Activated T-helper 1 cell treated with anti-CD3 and anti-CD28 coated beads, Interleukin-12 subunit alpha, Interleukin-12 subunit beta, Interleukin-2, Interleukin-4 antibody, amounts not matched to agents 30 ng/mL and 10 ng/mL and 1 ng/mL, durations not matched to agents 14 hours and 24 hours and 36 hours (primary cell): ENCODE measurements around the gene RSF1. TPM values are rescaled to one million over a fixed set of nuclear protein-coding genes. Genes with fewer than 3 reads are reported as not detected.
"Not testable (repeated sequence)": the region's sequence is repeated elsewhere in the genome, so short reads cannot be mapped to it uniquely, and the experiment has no call there.

Source experiments
- DNase-seq: peaks from one replicate; pipeline ENCODE4 v3.0.0; 2021; ENCODE audit warnings: low spot score
- H3K27ac Mint-ChIP-seq: one replicate; pipeline ENCODE4 v1.8.0; 2021; ENCODE audit warnings: mild to moderate bottlenecking, mixed read lengths
- H3K27me3 Mint-ChIP-seq: one replicate; pipeline ENCODE4 v1.8.0; 2022; ENCODE audit warnings: mild to moderate bottlenecking, moderate library complexity, mixed read lengths; ENCODE audit not compliant: insufficient read depth
- H3K36me3 Mint-ChIP-seq: one replicate; pipeline ENCODE4 v1.8.0; 2021; ENCODE audit warnings: low read depth, mixed read lengths
- H3K4me1 Mint-ChIP-seq: one replicate; pipeline ENCODE4 v1.8.0; 2021; ENCODE audit warnings: low read depth, mixed read lengths
- H3K4me3 Mint-ChIP-seq: one replicate; pipeline ENCODE4 v1.8.0; 2021; ENCODE audit warnings: mild to moderate bottlenecking, moderate library complexity, mixed read lengths
- H3K9me3 Mint-ChIP-seq: one replicate; pipeline ENCODE4 v1.8.0; 2021; ENCODE audit warnings: mixed read lengths
- intact Hi-C: fragments of 100-400 bp; cut with micrococcal nuclease; formaldehyde crosslinking; loops from one replicate; pipeline ENCODE4 v1.15.1; 2024
- total RNA-seq: library from RNA; stranded (reverse); gene quantifications from 2 replicates; pipeline ENCODE4 v1.2.3, GENCODE V29; 2022

The RSF1 gene
- total RNA-seq, 1 donor from 2014 or later, result 47.0 TPM

DNA sequence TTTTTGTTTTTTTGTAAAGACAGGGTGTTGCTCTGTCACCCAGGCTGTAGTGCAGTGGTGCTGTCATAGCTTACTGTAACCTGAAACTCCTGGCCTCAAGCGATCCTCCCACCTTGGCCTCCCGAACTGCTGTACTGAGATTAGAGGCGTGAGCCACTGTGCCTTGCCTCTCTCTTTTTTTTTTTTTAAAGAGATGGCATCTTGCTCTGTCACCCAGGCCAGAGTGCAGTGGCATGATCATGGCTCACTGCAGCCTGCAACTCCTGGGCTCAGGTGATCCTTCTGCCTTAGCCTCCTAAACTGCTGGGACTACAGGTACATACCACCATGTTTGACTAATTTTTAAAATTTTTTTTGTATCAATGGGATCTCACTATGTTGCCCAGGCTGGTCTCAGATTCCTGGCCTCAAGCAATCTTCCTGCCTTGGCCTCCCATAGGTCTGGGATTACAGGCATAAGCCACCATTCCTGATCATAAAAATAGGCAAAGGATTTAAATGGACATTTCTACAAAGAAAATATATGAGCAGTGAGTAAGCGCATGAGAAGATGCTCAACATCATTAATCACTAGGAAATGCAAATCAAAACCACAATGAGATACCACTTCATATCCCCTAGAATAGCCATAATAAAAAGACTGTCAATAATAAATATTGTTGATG lies 165.6 kb downstream of the RSF1 start:
- Mint-ChIP-seq H3K36me3 (no peaks in the 10 kb centered on the region), H3K4me3 (no peak overlapping the region), H3K4me1 (no peaks in the 10 kb centered on the region), H3K9me3 (no peaks in the 10 kb centered on the region), H3K27ac (no peak overlapping the region), H3K27me3 (no peaks in the 10 kb centered on the region)
- no peak for DNase-seq
- intact Hi-C loops, result no loop called here

DNA sequence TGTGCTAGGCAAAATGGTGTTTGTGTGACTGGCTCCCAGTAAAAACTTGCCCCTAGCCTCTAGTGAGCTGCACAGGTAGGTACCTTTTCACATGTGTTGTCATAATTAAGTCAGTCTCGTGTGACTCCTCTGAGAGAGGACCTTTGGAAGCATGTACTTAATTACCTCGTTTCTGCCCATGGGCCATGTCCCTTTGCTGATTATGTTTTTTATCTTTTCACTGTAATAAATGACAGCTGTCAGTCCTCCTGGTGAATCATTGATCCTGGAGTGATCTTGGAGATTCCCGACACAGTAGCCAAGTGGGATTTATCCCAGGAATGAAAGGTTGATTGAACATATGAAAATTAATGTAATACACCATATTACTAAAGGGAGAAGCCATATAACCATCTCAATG lies 170.4 kb downstream of the RSF1 start:
- Mint-ChIP-seq H3K4me1 (no peaks in the 10 kb centered on the region), H3K27me3 (no peaks in the 10 kb centered on the region), H3K27ac (no peak overlapping the region), H3K4me3 (no peak overlapping the region), H3K36me3 (no peaks in the 10 kb centered on the region), H3K9me3 (no peaks in the 10 kb centered on the region)
- no peak for DNase-seq
- intact Hi-C loops, result no loop called here

- H3K27me3 Mint-ChIP-seq, result peaks cover 2% of the 10 kb centered on the region
- intact Hi-C loops, result no loop called here
- peaks cover 6% of the 10 kb centered on the region for H3K4me1 Mint-ChIP-seq
- no peak overlapping the region for H3K27ac Mint-ChIP-seq
- no peaks in the 10 kb centered on the region for H3K36me3 Mint-ChIP-seq
- DNase-seq, result no peak
- H3K4me3 Mint-ChIP-seq, result no peak overlapping the region
- no peaks in the 10 kb centered on the region for H3K9me3 Mint-ChIP-seq
Measured at GRCh38 chr11:77647654-77648305, 172.7 kb downstream of the RSF1 start.

DNA sequence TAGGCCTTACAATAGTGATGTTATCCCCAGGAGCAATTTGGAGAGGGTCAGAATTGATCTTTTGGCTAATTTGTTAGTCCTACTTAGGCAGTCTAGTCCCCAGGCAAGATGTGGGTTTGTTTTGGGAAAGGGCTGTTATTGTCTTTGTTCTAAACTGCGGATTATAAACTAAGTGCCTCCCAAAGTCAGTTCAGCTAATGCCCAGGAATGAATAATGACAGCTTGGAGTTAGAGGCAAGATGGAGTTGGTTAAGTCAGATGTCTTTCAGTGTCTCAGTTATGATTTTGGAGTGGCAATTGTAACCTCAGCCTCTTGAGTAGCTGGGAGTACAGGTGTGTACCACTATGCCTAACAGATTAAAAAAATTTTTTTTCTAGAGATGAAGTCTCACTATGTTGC lies 175.6 kb downstream of the RSF1 start:
- Mint-ChIP-seq H3K36me3 (peaks cover 3% of the 10 kb centered on the region), H3K27me3 (peaks cover 2% of the 10 kb centered on the region), H3K27ac (no peak overlapping the region), H3K4me1 (peaks cover 6% of the 10 kb centered on the region), H3K9me3 (peaks cover 5% of the 10 kb centered on the region), H3K4me3 (no peak overlapping the region)
- no peak for DNase-seq
- intact Hi-C loops, result no loop called here

DNA sequence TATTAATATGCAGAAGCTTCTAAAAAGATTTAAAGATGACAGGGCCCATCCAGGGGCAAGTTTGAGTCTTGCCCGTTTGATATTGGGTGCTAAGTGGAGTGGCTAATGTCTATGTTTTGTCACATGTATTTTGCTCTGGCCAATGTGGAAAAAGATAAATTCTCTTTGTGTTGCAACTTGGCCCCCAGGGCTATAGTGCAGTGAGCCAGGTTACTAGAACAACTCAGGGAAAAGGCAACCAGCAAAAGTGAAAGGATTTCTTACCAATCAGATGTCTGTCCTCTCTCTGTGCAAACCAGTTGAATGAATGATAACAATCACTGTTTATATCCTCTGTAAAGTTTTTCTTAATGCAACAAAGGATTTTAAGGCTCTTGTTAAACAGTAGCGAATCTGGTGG lies 178.3 kb downstream of the RSF1 start:
- peaks cover 13% of the 10 kb centered on the region for H3K4me1 Mint-ChIP-seq
- H3K36me3 Mint-ChIP-seq, result peaks cover 11% of the 10 kb centered on the region
- H3K27ac Mint-ChIP-seq, result no peak overlapping the region
- intact Hi-C loops, result no loop called here
- no peak overlapping the region for H3K4me3 Mint-ChIP-seq
- no peak for DNase-seq
- H3K27me3 Mint-ChIP-seq, result peaks cover 2% of the 10 kb centered on the region
- H3K9me3 Mint-ChIP-seq, result peaks cover 13% of the 10 kb centered on the region

- DNase-seq, result peak; percentile 74
- intact Hi-C loops, result loop anchor here (1.0 to 5.0 kb wide), 4 partner anchors 184 to 551 kb away; partner anchors contain the start of genes AAMDC, ALG8, INTS4 and KCTD21
- H3K9me3 Mint-ChIP-seq, result peaks cover 13% of the 10 kb centered on the region
- H3K4me1 Mint-ChIP-seq, result peaks cover 29% of the 10 kb centered on the region
- H3K27me3 Mint-ChIP-seq, result no peaks in the 10 kb centered on the region
- H3K4me3 Mint-ChIP-seq, result peak within 1 kb of the TSS; percentile 96
- H3K36me3 Mint-ChIP-seq, result peaks cover 28% of the 10 kb centered on the region
- H3K27ac Mint-ChIP-seq, result peak within 1 kb of the TSS; percentile 95
Measured at GRCh38 chr11:77637345-77638165, 183.0 kb downstream of the RSF1 start, which contains the start of gene CLNS1A. Gene CLNS1A (minus strand): TSS chr11:77637794. CDS start chr11:77637714, 80 bp downstream.

GRCh38 chr11:77636731-77637344 lies 183.7 kb downstream of the RSF1 start:
- H3K36me3 Mint-ChIP-seq, result peaks cover 25% of the 10 kb centered on the region
- no peaks in the 10 kb centered on the region for H3K27me3 Mint-ChIP-seq
- DNase-seq, result no peak
- H3K9me3 Mint-ChIP-seq, result peaks cover 13% of the 10 kb centered on the region
- H3K27ac Mint-ChIP-seq, result peak overlapping the region; percentile 95
- peaks cover 33% of the 10 kb centered on the region for H3K4me1 Mint-ChIP-seq
- intact Hi-C loops, result loop anchor here (1.0 to 5.0 kb wide), 4 partner anchors 184 to 551 kb away; partner anchors contain the start of genes AAMDC, ALG8, INTS4 and KCTD21
- peak overlapping the region; percentile 96 for H3K4me3 Mint-ChIP-seq

DNA sequence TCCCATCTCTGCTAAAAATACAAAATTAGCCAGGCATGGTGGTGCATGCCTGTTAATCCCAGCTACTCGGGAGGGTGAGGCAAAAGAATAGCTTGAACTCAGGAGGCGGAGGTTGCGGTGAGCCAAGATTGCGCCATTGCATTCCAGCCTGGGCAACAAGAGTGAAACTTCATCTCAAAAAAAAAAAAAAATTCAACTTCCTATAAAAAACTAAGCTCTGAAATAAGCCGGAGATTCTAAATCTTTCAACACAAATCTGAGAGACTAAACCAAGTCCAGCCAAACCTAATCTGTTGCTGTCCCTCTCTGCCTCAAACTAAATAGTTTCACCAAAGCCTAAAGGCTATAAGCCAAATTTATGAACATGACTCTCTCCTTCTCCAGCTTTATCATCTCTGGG lies 186.6 kb downstream of the RSF1 start:
- H3K27me3 Mint-ChIP-seq, H3K4me3 Mint-ChIP-seq, DNase-seq, H3K27ac Mint-ChIP-seq, H3K9me3 Mint-ChIP-seq, intact Hi-C loops: not testable (repeated sequence)
- peaks cover 47% of the 10 kb centered on the region for H3K4me1 Mint-ChIP-seq
- H3K36me3 Mint-ChIP-seq, result peaks cover 29% of the 10 kb centered on the region

GRCh38 chr11:77630157-77630710 lies 190.3 kb downstream of the RSF1 start:
- Mint-ChIP-seq H3K4me3 (no peak overlapping the region), H3K27ac (peak overlapping the region; percentile 7), H3K4me1 (peaks cover 23% of the 10 kb centered on the region), H3K27me3 (no peaks in the 10 kb centered on the region), H3K36me3 (peaks cover 19% of the 10 kb centered on the region), H3K9me3 (no peaks in the 10 kb centered on the region)
- DNase-seq, result no peak
- intact Hi-C loops, result no loop called here

GRCh38 chr11:77619576-77620198 lies 200.8 kb downstream of the RSF1 start:
- Mint-ChIP-seq H3K27me3 (no peaks in the 10 kb centered on the region), H3K27ac (no peak overlapping the region), H3K9me3 (no peaks in the 10 kb centered on the region), H3K4me1 (no peaks in the 10 kb centered on the region), H3K4me3 (no peak overlapping the region), H3K36me3 (peaks cover 47% of the 10 kb centered on the region)
- DNase-seq, result peak; percentile 5
- intact Hi-C loops, result loop anchor here (1.0 to 10.0 kb wide), 3 partner anchors 215 to 492 kb away; no protein-coding TSS in a partner anchor

DNA sequence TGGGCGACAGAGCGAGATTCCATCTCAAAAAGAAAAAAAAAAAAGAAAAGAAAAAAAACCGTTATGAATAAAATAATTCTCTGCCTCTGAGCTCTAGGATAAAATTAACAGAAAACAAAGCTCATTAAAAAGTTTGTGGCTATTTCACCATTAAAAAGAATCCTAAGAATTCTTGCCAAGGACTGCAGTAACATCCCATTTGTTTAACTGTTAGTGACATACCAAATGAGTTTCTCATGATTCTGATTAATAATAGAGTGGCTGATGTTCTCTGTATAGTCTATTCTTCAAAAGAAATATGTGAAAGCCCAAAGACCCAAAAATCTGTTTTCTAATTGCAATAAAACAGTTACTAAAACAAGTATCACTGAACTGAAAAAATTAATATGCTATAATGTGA lies 202.6 kb downstream of the RSF1 start:
- Mint-ChIP-seq H3K27ac (no peak overlapping the region), H3K9me3 (no peaks in the 10 kb centered on the region), H3K36me3 (peaks cover 45% of the 10 kb centered on the region), H3K4me3 (no peak overlapping the region), H3K27me3 (no peaks in the 10 kb centered on the region), H3K4me1 (no peaks in the 10 kb centered on the region)
- intact Hi-C loops, result loop anchor here (2.0 to 10.0 kb wide), 2 partner anchors 213 to 425 kb away; no protein-coding TSS in a partner anchor
- DNase-seq, result no peak

- Mint-ChIP-seq H3K36me3 (peaks cover 21% of the 10 kb centered on the region), H3K9me3 (no peaks in the 10 kb centered on the region)
Measured at GRCh38 chr11:77611921-77612320, 208.6 kb downstream of the RSF1 start.

More at GRCh38 chr11:77611921-77612320, 208.6 kb downstream of the RSF1 start:
- H3K4me3 Mint-ChIP-seq, result no peak overlapping the region
- no peak for DNase-seq
- no peaks in the 10 kb centered on the region for H3K27me3 Mint-ChIP-seq
- intact Hi-C loops, result loop anchor here (10.0 kb wide), 1 partner anchor 207 kb away; no protein-coding TSS in a partner anchor
- no peak overlapping the region for H3K27ac Mint-ChIP-seq
- no peaks in the 10 kb centered on the region for H3K4me1 Mint-ChIP-seq
